ENCODE measurements around the gene ARNT2. TPM values are rescaled to one million over a fixed set of nuclear protein-coding genes. Genes with fewer than 3 reads are reported as not detected.

The ARNT2 gene
- total and polyA plus RNA-seq, 10 of the 15 experiments (the other 5 are each of a cell fraction or from before 2014, with no cell fraction given): 0.07 to 0.49 (median 0.09) TPM; not detected in 6

DNA sequence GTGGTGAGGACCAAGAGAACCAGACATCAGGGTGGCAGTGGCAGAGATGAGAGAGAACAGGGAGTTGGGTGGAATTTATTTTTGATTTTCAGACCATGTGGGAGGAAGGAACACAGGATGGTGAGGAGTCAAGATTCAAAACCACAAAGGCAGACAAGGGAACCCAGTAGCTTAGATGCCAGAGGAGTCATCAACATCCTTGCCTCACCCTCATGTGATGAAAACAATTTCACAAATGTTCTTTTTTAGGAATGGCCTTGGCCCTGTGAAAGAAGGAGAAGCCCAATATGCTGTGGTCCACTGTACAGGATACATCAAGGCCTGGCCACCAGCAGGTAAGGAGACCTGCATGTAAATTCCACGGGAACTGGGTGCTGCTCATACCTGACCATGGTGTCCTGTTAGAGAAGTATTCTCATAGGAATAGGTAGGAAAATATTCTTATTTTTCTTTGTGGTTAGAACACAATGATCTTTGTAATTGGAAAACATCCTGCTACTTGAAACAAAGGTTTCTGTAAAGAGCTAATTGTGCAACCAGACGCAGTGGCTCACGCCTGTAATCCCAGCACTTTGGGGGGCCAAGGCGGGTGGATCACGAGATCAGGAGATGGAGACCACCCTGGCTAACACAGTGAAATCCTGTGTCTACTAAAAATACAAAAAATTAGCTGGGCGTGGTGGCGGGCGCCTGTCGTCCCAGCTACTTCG is 110.0 kb downstream of the ARNT2 start:
- no peak for ATAC-seq
- Histone ChIP-seq H3K27ac (ENCODE audit: control insufficient read depth, insufficient read depth) (no peak overlapping the region), H3K79me2 (ENCODE audit: control insufficient read depth, insufficient read depth, low read length) (no peaks in the 10 kb centered on the region), H3K4me3 (no peak overlapping the region), H3K9ac (ENCODE audit: control insufficient read depth, insufficient read depth, low read length) (no peak overlapping the region), H4K20me1 (ENCODE audit: control insufficient read depth, insufficient read depth) (no peaks in the 10 kb centered on the region), H3K4me2 (ENCODE audit: control insufficient read depth, insufficient read depth) (no peak overlapping the region), H2AFZ (ENCODE audit: control insufficient read depth, low read depth, low read length) (no peak overlapping the region), H3K4me1 (ENCODE audit: control insufficient read depth, insufficient read depth, low read length) (no peaks in the 10 kb centered on the region), H3K27me3 (replicated peaks in 1 of 2; ENCODE audit: control insufficient read depth in 2 of 2, insufficient read depth in 2 of 2, low read length in 1 of 2) (peaks cover 0 to 3% of the 10 kb centered on the region in 2 experiments; a peak in 1 of 4 replicates), H3K36me3 (ENCODE audit: control insufficient read depth in 2 of 2, insufficient read depth in 2 of 2, low read length in 1 of 2) (no peaks in the 10 kb centered on the region), H3K9me3 (replicated peaks; ENCODE audit: control insufficient read depth, insufficient read depth, low read length) (no peaks in the 10 kb centered on the region)
- WGBS (ENCODE audit: insufficient coverage, insufficient replicate concordance, low lambda C conversion rate, missing lambda C conversion rate): 55% methylated on average over 10 of the region's 10 CpGs
- in situ Hi-C loops (cut with MboI): no loop called here
- no peak for DNase-seq (ENCODE audit: low read depth, low spot score)
- intact Hi-C loops (cut with micrococcal nuclease; ENCODE audit: unreplicated experiment): no loop called here
- SMC1A ChIA-PET (ENCODE audit: uncharacterized antibody, unreplicated experiment): no interaction called here
- POLR2A ChIA-PET: no interaction called here
- CTCF ChIA-PET: no interaction called here
- RAD21 ChIA-PET (ENCODE audit: unreplicated experiment): no interaction called here
- no TSS peak for BruUV-seq (replicated peaks)
- no peak for FAIRE-seq
- TF ChIP-seq NFYB (IDR thresholded peaks at IDR 0.05; ENCODE audit: insufficient read depth, low read depth, low read length): no peak
- TF ChIP-seq, protein P1, sequence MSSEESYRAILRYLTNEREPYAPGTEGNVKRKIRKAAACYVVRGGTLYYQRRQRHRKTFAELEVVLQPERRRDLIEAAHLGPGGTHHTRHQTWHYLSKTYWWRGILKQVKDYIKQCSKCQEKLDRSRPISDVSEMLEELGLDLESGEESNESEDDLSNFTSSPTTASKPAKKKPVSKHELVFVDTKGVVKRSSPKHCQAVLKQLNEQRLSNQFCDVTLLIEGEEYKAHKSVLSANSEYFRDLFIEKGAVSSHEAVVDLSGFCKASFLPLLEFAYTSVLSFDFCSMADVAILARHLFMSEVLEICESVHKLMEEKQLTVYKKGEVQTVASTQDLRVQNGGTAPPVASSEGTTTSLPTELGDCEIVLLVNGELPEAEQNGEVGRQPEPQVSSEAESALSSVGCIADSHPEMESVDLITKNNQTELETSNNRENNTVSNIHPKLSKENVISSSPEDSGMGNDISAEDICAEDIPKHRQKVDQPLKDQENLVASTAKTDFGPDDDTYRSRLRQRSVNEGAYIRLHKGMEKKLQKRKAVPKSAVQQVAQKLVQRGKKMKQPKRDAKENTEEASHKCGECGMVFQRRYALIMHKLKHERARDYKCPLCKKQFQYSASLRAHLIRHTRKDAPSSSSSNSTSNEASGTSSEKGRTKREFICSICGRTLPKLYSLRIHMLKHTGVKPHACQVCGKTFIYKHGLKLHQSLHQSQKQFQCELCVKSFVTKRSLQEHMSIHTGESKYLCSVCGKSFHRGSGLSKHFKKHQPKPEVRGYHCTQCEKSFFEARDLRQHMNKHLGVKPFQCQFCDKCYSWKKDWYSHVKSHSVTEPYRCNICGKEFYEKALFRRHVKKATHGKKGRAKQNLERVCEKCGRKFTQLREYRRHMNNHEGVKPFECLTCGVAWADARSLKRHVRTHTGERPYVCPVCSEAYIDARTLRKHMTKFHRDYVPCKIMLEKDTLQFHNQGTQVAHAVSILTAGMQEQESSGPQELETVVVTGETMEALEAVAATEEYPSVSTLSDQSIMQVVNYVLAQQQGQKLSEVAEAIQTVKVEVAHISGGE (CRISPR knock-in tag; IDR thresholded peaks at IDR 0.05): no peak
- TF ChIP-seq RBBP5 (conservative IDR thresholded peaks at IDR 0.05): no peak
- TF ChIP-seq, protein P2, sequence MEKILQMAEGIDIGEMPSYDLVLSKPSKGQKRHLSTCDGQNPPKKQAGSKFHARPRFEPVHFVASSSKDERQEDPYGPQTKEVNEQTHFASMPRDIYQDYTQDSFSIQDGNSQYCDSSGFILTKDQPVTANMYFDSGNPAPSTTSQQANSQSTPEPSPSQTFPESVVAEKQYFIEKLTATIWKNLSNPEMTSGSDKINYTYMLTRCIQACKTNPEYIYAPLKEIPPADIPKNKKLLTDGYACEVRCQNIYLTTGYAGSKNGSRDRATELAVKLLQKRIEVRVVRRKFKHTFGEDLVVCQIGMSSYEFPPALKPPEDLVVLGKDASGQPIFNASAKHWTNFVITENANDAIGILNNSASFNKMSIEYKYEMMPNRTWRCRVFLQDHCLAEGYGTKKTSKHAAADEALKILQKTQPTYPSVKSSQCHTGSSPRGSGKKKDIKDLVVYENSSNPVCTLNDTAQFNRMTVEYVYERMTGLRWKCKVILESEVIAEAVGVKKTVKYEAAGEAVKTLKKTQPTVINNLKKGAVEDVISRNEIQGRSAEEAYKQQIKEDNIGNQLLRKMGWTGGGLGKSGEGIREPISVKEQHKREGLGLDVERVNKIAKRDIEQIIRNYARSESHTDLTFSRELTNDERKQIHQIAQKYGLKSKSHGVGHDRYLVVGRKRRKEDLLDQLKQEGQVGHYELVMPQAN (conservative IDR thresholded peaks at IDR 0.05): no peak
- no peak for TF ChIP-seq CEBPB (IDR thresholded peaks at IDR 0.05; ENCODE audit: borderline replicate concordance in 1 of 2, low read depth in 2 of 2, low read length in 2 of 2)
- no peak for TF ChIP-seq SREBF2 (IDR thresholded peaks at IDR 0.05; ENCODE audit: low read length)
- no peak for TF ChIP-seq NRF1 (conservative IDR thresholded peaks at IDR 0.05; ENCODE audit: low read depth, low read length)
- no peak for TF ChIP-seq EZH2 (IDR thresholded peaks at IDR 0.05; ENCODE audit: borderline replicate concordance, control insufficient read depth, low read depth, low read length)
- TF ChIP-seq EED (IDR thresholded peaks at IDR 0.05; ENCODE audit: low read depth): no peak
- TF ChIP-seq TARDBP (IDR thresholded peaks at IDR 0.05; ENCODE audit: borderline replicate concordance): no peak
- TF ChIP-seq, protein P3, sequence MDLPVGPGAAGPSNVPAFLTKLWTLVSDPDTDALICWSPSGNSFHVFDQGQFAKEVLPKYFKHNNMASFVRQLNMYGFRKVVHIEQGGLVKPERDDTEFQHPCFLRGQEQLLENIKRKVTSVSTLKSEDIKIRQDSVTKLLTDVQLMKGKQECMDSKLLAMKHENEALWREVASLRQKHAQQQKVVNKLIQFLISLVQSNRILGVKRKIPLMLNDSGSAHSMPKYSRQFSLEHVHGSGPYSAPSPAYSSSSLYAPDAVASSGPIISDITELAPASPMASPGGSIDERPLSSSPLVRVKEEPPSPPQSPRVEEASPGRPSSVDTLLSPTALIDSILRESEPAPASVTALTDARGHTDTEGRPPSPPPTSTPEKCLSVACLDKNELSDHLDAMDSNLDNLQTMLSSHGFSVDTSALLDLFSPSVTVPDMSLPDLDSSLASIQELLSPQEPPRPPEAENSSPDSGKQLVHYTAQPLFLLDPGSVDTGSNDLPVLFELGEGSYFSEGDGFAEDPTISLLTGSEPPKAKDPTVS (IDR thresholded peaks at IDR 0.05; ENCODE audit: low read depth, low read length): no peak
- TF ChIP-seq JUND (IDR thresholded peaks at IDR 0.05; ENCODE audit: low read depth, low read length): no peak
- TF ChIP-seq, protein P4, sequence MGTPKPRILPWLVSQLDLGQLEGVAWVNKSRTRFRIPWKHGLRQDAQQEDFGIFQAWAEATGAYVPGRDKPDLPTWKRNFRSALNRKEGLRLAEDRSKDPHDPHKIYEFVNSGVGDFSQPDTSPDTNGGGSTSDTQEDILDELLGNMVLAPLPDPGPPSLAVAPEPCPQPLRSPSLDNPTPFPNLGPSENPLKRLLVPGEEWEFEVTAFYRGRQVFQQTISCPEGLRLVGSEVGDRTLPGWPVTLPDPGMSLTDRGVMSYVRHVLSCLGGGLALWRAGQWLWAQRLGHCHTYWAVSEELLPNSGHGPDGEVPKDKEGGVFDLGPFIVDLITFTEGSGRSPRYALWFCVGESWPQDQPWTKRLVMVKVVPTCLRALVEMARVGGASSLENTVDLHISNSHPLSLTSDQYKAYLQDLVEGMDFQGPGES (IDR thresholded peaks at IDR 0.05): no peak
- TF ChIP-seq SMARCA5 (IDR thresholded peaks at IDR 0.05): no peak

Data from GM12878 (cell line).